Bronchial epithelial cell (primary cell): Measurements from ENCODE around the gene RAD51B. TPM values are rescaled to one million over a fixed set of nuclear protein-coding genes. Genes with fewer than 3 reads are reported as not detected.

ENCODE experiments used
- DNase-seq: peaks from one replicate; pipeline ENCODE4 v3.0.0-alpha.2; 2010; ENCODE audit warnings: low read depth
- FAIRE-seq: peaks from 2 replicates; lab custom pipeline; 2011; peaks lifted over from hg19 to GRCh38; lab: Jason Lieb, UNC
- H3K27me3 ChIP-seq: 2 replicates; pipeline ENCODE4 v1.5.1; 2011; ENCODE audit warnings: low read length; ENCODE audit not compliant: control insufficient read depth, insufficient read depth
- H3K36me3 ChIP-seq: 2 replicates; pipeline ENCODE4 v1.5.1; 2011; ENCODE audit warnings: low read length; ENCODE audit not compliant: control insufficient read depth, insufficient read depth
- H3K4me3 ChIP-seq: 2 replicates; pipeline ENCODE4 v1.5.1; 2011; ENCODE audit warnings: mild to moderate bottlenecking, low read depth, low read length, control low read depth
- total RNA-seq: library from RNA; depleted of rRNA; stranded (reverse); fragments of >200 nt; gene quantifications from 2 replicates; pipeline ENCODE4 v1.2.1, GENCODE V29; 2014
- TF ChIP-seq, protein P1 (sequence below): IDR thresholded peaks from 2 replicates; pipeline ENCODE4 v1.5.1; 2011; ENCODE audit warnings: mild to moderate bottlenecking, moderate library complexity, low read length, control low read depth, inconsistent platforms; ENCODE audit not compliant: insufficient read depth, severe bottlenecking

Gene RAD51B
- total RNA-seq, 1 donor from 2014 or later, result 12.1 TPM

DNA sequence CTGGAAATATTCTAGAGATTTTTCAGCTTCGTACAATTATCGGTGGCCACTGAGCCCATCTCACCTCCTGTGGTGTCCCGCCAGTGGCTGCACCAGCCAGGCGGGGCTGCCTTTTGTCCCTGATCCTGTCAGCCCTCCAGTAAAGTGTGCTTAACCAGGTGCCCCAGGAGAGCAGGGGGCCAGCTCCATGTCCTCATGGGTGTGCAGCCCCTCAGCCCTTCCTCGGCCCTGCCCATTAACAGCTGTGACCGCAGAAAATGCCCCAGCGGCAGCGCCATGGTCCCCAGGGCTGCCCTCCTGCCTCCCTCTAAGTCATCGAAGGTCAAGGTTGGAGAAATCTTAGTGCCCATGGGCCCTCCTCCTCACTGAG, 784.8 kb downstream of the RAD51B start:
- DNase-seq (no peak), FAIRE-seq (no peak)
- no peaks in the 10 kb centered on the region for H3K36me3 ChIP-seq
- H3K4me3 ChIP-seq, result no peak overlapping the region
- TF ChIP-seq, protein P1, sequence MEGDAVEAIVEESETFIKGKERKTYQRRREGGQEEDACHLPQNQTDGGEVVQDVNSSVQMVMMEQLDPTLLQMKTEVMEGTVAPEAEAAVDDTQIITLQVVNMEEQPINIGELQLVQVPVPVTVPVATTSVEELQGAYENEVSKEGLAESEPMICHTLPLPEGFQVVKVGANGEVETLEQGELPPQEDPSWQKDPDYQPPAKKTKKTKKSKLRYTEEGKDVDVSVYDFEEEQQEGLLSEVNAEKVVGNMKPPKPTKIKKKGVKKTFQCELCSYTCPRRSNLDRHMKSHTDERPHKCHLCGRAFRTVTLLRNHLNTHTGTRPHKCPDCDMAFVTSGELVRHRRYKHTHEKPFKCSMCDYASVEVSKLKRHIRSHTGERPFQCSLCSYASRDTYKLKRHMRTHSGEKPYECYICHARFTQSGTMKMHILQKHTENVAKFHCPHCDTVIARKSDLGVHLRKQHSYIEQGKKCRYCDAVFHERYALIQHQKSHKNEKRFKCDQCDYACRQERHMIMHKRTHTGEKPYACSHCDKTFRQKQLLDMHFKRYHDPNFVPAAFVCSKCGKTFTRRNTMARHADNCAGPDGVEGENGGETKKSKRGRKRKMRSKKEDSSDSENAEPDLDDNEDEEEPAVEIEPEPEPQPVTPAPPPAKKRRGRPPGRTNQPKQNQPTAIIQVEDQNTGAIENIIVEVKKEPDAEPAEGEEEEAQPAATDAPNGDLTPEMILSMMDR, result no peak
- H3K27me3 ChIP-seq, result no peaks in the 10 kb centered on the region

DNA sequence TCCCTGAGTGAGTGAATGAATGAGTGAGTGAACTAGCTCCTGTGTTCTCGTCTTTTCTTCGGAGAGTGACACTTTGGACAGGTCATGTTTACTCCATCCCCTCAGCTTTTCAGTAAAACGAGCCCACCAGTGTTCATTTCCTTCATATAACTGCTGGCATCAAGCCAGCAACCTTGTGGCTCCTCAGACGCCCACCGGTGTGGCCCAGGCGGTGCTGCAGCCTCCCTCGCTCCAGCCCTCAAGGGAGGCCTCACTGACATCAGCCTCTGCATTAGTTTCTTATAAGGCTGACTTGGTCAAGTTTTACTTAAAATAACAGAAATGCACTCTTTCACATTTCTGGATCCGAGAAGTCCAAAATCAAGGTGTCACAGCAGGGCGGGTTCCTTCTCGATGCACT, 785.2 kb downstream of the RAD51B start:
- DNase-seq (no peak), FAIRE-seq (no peak)
- H3K36me3 ChIP-seq, result no peaks in the 10 kb centered on the region
- TF ChIP-seq, protein P1, result no peak
- no peak overlapping the region for H3K4me3 ChIP-seq
- H3K27me3 ChIP-seq, result no peaks in the 10 kb centered on the region

DNA sequence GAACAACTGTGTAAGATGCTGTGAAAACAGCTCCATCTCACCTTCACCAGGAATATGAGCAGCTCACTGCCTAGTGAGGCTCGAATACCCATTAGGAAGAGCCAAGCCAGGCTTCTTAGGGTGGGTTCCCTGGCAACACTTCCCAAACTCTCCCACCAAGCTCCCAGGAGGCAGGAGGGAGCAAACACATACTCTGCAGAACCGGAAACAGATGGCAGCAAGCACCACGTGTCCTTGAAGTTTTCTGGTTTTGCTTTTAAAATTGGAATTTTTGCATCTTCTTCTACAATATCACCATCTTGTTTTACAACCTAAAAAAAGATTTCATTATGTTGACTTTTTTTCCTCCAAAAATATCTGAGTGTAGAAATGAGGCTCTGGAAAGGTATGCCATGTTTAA, 786.6 kb downstream of the RAD51B start:
- Histone ChIP-seq H3K4me3 (no peak overlapping the region), H3K36me3 (no peaks in the 10 kb centered on the region), H3K27me3 (no peaks in the 10 kb centered on the region)
- TF ChIP-seq, protein P1, result no peak
- DNase-seq (no peak), FAIRE-seq (no peak)

DNA sequence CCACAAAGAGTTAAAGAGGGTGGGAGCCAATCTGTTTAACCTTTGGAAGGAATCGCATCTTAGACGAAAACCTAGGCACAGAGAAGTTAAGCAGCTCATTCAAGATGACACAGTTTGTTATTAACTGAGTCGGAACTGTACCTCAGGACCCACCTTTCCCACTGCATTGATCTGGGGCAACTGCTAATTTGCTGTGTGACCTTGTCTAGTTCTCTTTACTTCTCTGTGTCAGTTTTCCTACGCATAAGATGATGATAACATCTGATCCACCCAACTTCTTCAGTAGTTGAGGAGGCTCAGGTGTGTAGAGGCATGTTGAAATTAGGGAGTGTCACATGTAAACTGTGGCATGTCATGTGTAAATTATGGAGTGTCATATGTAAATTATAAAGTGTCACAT, 787.1 kb downstream of the RAD51B start:
- TF ChIP-seq, protein P1, result no peak
- no peak overlapping the region for H3K4me3 ChIP-seq
- DNase-seq, result no peak
- FAIRE-seq, result peak; percentile 52
- H3K27me3 ChIP-seq, result no peaks in the 10 kb centered on the region
- H3K36me3 ChIP-seq, result no peaks in the 10 kb centered on the region

DNA sequence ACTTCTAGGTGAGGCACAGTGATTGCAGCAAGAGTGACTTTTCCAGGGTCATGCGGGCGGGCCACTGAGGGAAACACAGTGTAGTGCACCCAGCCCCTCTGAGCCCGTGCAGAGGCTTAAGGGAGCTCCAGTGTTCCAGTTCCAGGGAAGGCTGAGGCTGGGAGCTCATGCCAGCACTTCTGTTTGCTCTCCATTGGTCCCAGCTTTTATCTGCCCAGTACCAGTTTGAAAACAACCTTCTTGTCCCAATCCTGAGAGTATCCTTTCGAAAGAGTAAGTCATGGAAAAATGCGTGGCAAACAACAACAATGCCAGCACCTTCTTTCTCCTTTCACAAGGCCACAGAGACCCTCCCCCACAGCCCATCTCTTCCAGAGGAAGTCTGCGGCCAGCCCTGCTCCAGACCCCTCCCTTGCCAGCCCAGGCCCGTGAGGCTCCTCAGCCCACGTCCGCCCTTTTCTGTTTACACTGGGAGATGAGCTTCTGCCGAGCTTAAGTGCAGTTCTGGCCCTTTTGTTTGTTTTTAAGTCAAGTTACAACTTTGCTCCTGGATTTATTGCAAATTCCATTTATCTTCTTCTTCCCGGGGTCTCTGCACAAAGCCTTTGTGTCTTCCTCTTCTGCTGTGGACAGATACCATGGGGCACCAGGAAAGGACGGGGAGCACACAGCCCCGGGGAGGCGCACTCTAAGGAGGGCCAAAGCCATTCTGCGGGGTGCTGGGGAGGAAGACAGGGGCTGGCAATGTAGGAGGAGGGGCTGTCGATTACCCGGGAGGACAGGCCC, 787.7 kb downstream of the RAD51B start:
- FAIRE-seq (no peak), DNase-seq (no peak)
- H3K4me3 ChIP-seq, result no peak overlapping the region
- no peaks in the 10 kb centered on the region for H3K27me3 ChIP-seq
- H3K36me3 ChIP-seq, result no peaks in the 10 kb centered on the region
- TF ChIP-seq, protein P1, result no peak
